B cell (primary cell): Measurements from ENCODE around the gene GPT2. TPM values are rescaled to one million over a fixed set of nuclear protein-coding genes. Genes with fewer than 3 reads are reported as not detected.

ENCODE experiments used
- ATAC-seq: fragments of 200-7000 bp; cut with Tn5 transposase; one replicate; pipeline ENCODE4 v1.10.0; 2021; ENCODE audit warnings: low read depth, mild to moderate bottlenecking, moderate number of reproducible peaks, moderate library complexity
- CTCF ChIA-PET: fragments of 350-600 bp; sonication (Branson Sonifier 250); formaldehyde crosslinking; loops from one replicate; lab custom pipeline; 2021; ENCODE audit warnings: antibody characterized with exemption, inconsistent platforms; lab: Charles Lee
- POLR2A ChIA-PET: fragments of 350-600 bp; sonication (Branson Sonifier 250); formaldehyde crosslinking; loops from one replicate; lab custom pipeline; 2021; ENCODE audit warnings: antibody characterized with exemption; lab: Charles Lee
- DNase-seq: peaks from one replicate; pipeline ENCODE4 v3.0.0; 2013
- H2AFZ ChIP-seq: 2 replicates; pipeline ENCODE4 v1.6.1; 2012; ENCODE audit warnings: mild to moderate bottlenecking, low read depth, low read length; ENCODE audit not compliant: insufficient read depth, poor library complexity, severe bottlenecking
- H3K27ac ChIP-seq, 2 donors: 1 replicate in 1 of 2; 2 replicates in 1 of 2; pipeline ENCODE4 v1.5.1; 2012 to 2013; ENCODE audit warnings: low read length in 2 of 2, mild to moderate bottlenecking in 2 of 2, moderate library complexity in 1 of 2
- H3K27me3 ChIP-seq, 4 experiments: fragments of 200-600 bp in 1 of 4; sonication (generic) in 1 of 4; replicated peaks in 1 of 4; 1 replicate in 2 of 4; 2 replicates in 2 of 4; pipeline versions ENCODE4 v1.6.1 to v1.7.0; 2013 to 2016; ENCODE audit warnings: low read length in 3 of 4, mild to moderate bottlenecking in 2 of 4, mixed read lengths in 1 of 4, moderate library complexity in 1 of 4; ENCODE audit not compliant: insufficient read depth in 4 of 4, control insufficient read depth in 3 of 4; ENCODE audit errors: control extremely low read depth in 1 of 4
- H3K36me3 ChIP-seq, 2 experiments: replicated peaks in 1 of 2; 1 replicate in 1 of 2; 2 replicates in 1 of 2; pipeline versions ENCODE4 v1.6.1 to v1.7.1; 2013; ENCODE audit warnings: low read length in 1 of 2; ENCODE audit not compliant: insufficient read depth in 2 of 2, control insufficient read depth in 1 of 2; ENCODE audit errors: control extremely low read depth in 1 of 2, extremely low read depth in 1 of 2
- H3K4me1 ChIP-seq, 2 donors: fragments of 200-600 bp in 1 of 2; sonication (generic) in 1 of 2; 1 replicate in 1 of 2; 2 replicates in 1 of 2; pipeline versions ENCODE4 v1.5.1 to v1.6.1; 2013 to 2017; ENCODE audit warnings: low read length in 2 of 2; ENCODE audit not compliant: control insufficient read depth in 2 of 2, insufficient read depth in 2 of 2
- H3K4me2 ChIP-seq: replicated peaks from 2 replicates; pipeline ENCODE3; 2012; ENCODE audit warnings: mild to moderate bottlenecking, low read depth, low read length; ENCODE audit not compliant: poor library complexity, severe bottlenecking
- H3K4me3 ChIP-seq, 5 experiments: fragments of 200-600 bp in 1 of 5; sonication (generic) in 1 of 5; 1 replicate in 3 of 5; 2 replicates in 2 of 5; pipeline versions ENCODE4 v1.5.1 to v1.7.0; 2011 to 2016; ENCODE audit warnings: low read length in 4 of 5, mild to moderate bottlenecking in 4 of 5, low read depth in 2 of 5, control low read depth in 1 of 5, moderate library complexity in 1 of 5; ENCODE audit not compliant: insufficient read depth in 1 of 5; ENCODE audit errors: control extremely low read depth in 1 of 5, extremely low read depth in 1 of 5
- H3K79me2 ChIP-seq: fragments of 200-600 bp; sonication (generic); one replicate; pipeline ENCODE4 v1.6.0; 2016; ENCODE audit warnings: low read length; ENCODE audit not compliant: control insufficient read depth, insufficient read depth
- H3K9ac ChIP-seq: fragments of 200-600 bp; sonication (generic); 2 replicates; pipeline ENCODE4 v1.6.1; 2017; ENCODE audit warnings: mild to moderate bottlenecking, low read length, moderate library complexity
- H3K9me3 ChIP-seq, 3 donors: one replicate each; pipeline versions ENCODE4 v1.6.1 to v1.7.1; 2013; ENCODE audit warnings: low read length in 2 of 3; ENCODE audit not compliant: control insufficient read depth in 2 of 3, insufficient read depth in 1 of 3; ENCODE audit errors: control extremely low read depth in 1 of 3
- H4K20me1 ChIP-seq: 2 replicates; pipeline ENCODE4 v1.6.0; 2012; ENCODE audit warnings: mild to moderate bottlenecking, low read length; ENCODE audit not compliant: insufficient read depth, control insufficient read depth, poor library complexity, severe bottlenecking
- H3K27ac Mint-ChIP-seq: one replicate; pipeline ENCODE4 v1.8.0; 2021; ENCODE audit warnings: mixed read lengths
- H3K27me3 Mint-ChIP-seq: one replicate; pipeline ENCODE4 v1.8.0; 2021; ENCODE audit warnings: mixed read lengths
- H3K4me1 Mint-ChIP-seq: one replicate; pipeline ENCODE4 v1.8.0; 2021; ENCODE audit warnings: mixed read lengths
- H3K4me3 Mint-ChIP-seq: one replicate; pipeline ENCODE4 v1.8.0; 2021; ENCODE audit warnings: mixed read lengths
- H3K9me3 Mint-ChIP-seq: one replicate; pipeline ENCODE4 v1.8.0; 2022; ENCODE audit warnings: mixed read lengths; ENCODE audit not compliant: insufficient read depth
- CTCF ChIP-seq: fragments of 200-600 bp; IDR thresholded peaks from one replicate; pipeline ENCODE4 v1.8.0; 2022; ENCODE audit warnings: antibody characterized with exemption, mild to moderate bottlenecking
- EZH2 ChIP-seq: IDR thresholded peaks from 2 replicates; pipeline ENCODE4 v1.6.1; 2012; ENCODE audit warnings: borderline replicate concordance, low read depth, mild to moderate bottlenecking, moderate library complexity, low read length; ENCODE audit not compliant: insufficient read depth, poor library complexity, severe bottlenecking
- WGBS: methylation state at CpG from one replicate; pipeline ENCODE4 v1.1.5; 2013; ENCODE audit warnings: missing lambda C conversion rate; ENCODE audit not compliant: insufficient coverage; 5-methylcytosine and 5-hydroxymethylcytosine counted together
- intact Hi-C: fragments of 100-400 bp; cut with micrococcal nuclease; formaldehyde crosslinking; loops from one replicate; pipeline ENCODE4 v1.10.0; 2022
- polyA plus RNA-seq: library from polyadenylated mRNA; depleted of rRNA; stranded (reverse); fragments of >200 nt; gene quantifications from 2 replicates; pipeline ENCODE4 v1.2.3, GENCODE V29; 2012
- total RNA-seq, 2 donors: library from RNA; stranded (reverse); fragments of 120-200 nt in 1 of 2; gene quantifications; 1 replicate in 1 of 2; 2 replicates in 1 of 2; pipeline versions ENCODE4 v1.2.3 to v1.2.4, GENCODE V29; 2013 to 2022

Gene GPT2
- total and polyA plus RNA-seq, 2 donors (not counting 1 experiment from before 2014, with no cell fraction given), result 6.8 to 9.9 TPM

- peak; percentile 50 for DNase-seq
- Mint-ChIP-seq H3K27ac (peak overlapping the region; percentile 85), H3K4me3 (peak overlapping the region; percentile 74), H3K4me1 (peaks cover 81% of the 10 kb centered on the region), H3K27me3 (no peaks in the 10 kb centered on the region), H3K9me3 (no peaks in the 10 kb centered on the region)
- Histone ChIP-seq H3K27ac (peak overlapping the region; percentile 43 to 56), H3K4me2 (peak overlapping the region; percentile 70), H3K36me3 (no peaks in the 10 kb centered on the region), H3K4me3 (no peak overlapping the region), H4K20me1 (no peaks in the 10 kb centered on the region), H3K79me2 (peaks cover 4% of the 10 kb centered on the region), H3K9me3 (peaks cover 0 to 9% (median 0%) of the 10 kb centered on the region in 3 donors), H2AFZ (peak overlapping the region; percentile 47), H3K9ac (peak overlapping the region; percentile 27), H3K27me3 (no peaks in the 10 kb centered on the region), H3K4me1 (peaks cover 59 to 90% of the 10 kb centered on the region in 2 donors)
- ChIA-PET POLR2A (no interaction called here), CTCF (interaction anchor here (0.6 to 7.6 kb wide), 13 partner anchors 7 to 243 kb away, joined by 3 to 149 read pairs (median 9); partner anchors contain the start of gene GPT2)
- TF ChIP-seq CTCF (no peak), EZH2 (no peak)
- ATAC-seq, result peak; percentile 8
- 92% methylated on average over 1 of the region's 3 CpGs for WGBS
- intact Hi-C loops, result loop anchor here (5.0 to 10.0 kb wide), 4 partner anchors 55 to 230 kb away; partner anchors contain the start of genes C16orf87, DNAJA2, ORC6 and VPS35
These were observed 32.8 kb downstream of the GPT2 start for GRCh38 chr16:46916980-46917379.

GRCh38 chr16:46918400-46918799 lies 34.2 kb downstream of the GPT2 start:
- intact Hi-C loops, result loop anchor here (2.0 to 10.0 kb wide), 5 partner anchors 54 to 246 kb away; partner anchors contain the start of genes C16orf87, DNAJA2, ORC6 and VPS35
- TF ChIP-seq CTCF, result no peak
- no peak for TF ChIP-seq EZH2
- Mint-ChIP-seq H3K27ac (peak overlapping the region; percentile 85), H3K9me3 (no peaks in the 10 kb centered on the region), H3K27me3 (no peaks in the 10 kb centered on the region), H3K4me1 (peaks cover 71% of the 10 kb centered on the region), H3K4me3 (peak overlapping the region; percentile 75)
- Histone ChIP-seq H3K27ac (peak overlapping the region; percentile 23 to 54), H2AFZ (peak overlapping the region; percentile 73), H3K36me3 (peaks cover 0 to 13% of the 10 kb centered on the region in 2 experiments), H3K4me1 (peaks cover 45 to 76% of the 10 kb centered on the region in 2 donors), H4K20me1 (no peaks in the 10 kb centered on the region), H3K9me3 (peaks cover 0 to 3% (median 0%) of the 10 kb centered on the region in 3 donors), H3K27me3 (no peaks in the 10 kb centered on the region), H3K4me3 (no peak overlapping the region), H3K4me2 (peak overlapping the region; percentile 70), H3K9ac (peak overlapping the region; percentile 14), H3K79me2 (peaks cover 4% of the 10 kb centered on the region)
- 86% methylated on average over 9 of the region's 11 CpGs for WGBS
- POLR2A ChIA-PET, result interaction anchor here (1.1 to 1.7 kb wide), 3 partner anchors 8 to 64 kb away, joined by 3 to 5 read pairs (median 5); partner anchors contain the start of gene GPT2
- CTCF ChIA-PET, result interaction anchor here (0.9 to 7.6 kb wide), 16 partner anchors 8 to 245 kb away, joined by 3 to 149 read pairs (median 9); partner anchors contain the start of genes DNAJA2 and GPT2
- ATAC-seq (no peak), DNase-seq (no peak)
